Measurements from ENCODE around the gene DNM3.

The DNM3 gene

GRCh38 chr1:172169836-172170235 is 328.5 kb downstream of the DNM3 start:
- TF ChIP-seq, protein P1, sequence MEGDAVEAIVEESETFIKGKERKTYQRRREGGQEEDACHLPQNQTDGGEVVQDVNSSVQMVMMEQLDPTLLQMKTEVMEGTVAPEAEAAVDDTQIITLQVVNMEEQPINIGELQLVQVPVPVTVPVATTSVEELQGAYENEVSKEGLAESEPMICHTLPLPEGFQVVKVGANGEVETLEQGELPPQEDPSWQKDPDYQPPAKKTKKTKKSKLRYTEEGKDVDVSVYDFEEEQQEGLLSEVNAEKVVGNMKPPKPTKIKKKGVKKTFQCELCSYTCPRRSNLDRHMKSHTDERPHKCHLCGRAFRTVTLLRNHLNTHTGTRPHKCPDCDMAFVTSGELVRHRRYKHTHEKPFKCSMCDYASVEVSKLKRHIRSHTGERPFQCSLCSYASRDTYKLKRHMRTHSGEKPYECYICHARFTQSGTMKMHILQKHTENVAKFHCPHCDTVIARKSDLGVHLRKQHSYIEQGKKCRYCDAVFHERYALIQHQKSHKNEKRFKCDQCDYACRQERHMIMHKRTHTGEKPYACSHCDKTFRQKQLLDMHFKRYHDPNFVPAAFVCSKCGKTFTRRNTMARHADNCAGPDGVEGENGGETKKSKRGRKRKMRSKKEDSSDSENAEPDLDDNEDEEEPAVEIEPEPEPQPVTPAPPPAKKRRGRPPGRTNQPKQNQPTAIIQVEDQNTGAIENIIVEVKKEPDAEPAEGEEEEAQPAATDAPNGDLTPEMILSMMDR (IDR thresholded peaks at IDR 0.05; ENCODE audit: low read length, missing control alignments) = no peak
- H3K4me3 ChIP-seq (replicated peaks; ENCODE audit: low read depth, low read length) = no peak overlapping the region
- no peak for DNase-seq (ENCODE audit: low read depth)

- no peak overlapping the region for H3K4me3 ChIP-seq (replicated peaks; ENCODE audit: low read depth, low read length)
- TF ChIP-seq, protein P1 (IDR thresholded peaks at IDR 0.05; ENCODE audit: low read length, missing control alignments) = no peak
- no peak for DNase-seq (ENCODE audit: low read depth)
These were observed 331.1 kb downstream of the DNM3 start for GRCh38 chr1:172172352-172172831.

DNA sequence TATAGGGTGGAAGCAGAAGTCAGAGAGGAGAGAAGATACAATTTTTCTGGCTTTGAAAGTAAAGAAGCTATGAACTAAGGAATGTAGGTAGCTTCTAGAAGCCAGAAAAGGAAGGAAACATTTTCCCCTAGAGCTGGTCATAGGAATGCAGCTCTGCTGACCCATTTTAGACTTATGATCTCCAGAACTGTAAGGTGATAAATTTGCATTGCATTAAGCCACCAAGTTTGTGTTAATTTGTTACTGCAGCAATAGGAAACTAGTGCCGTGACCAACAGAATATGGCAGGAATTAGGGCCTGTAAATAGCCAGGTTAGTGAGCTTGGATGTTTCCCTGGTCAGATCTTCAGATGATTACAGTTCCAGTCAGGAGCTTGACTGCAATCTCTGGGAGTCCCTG is 334.9 kb downstream of the DNM3 start:
- H3K4me3 ChIP-seq (replicated peaks; ENCODE audit: low read depth, low read length) = no peak overlapping the region
- no peak for DNase-seq (ENCODE audit: low read depth)
- TF ChIP-seq, protein P1 (IDR thresholded peaks at IDR 0.05; ENCODE audit: low read length, missing control alignments) = no peak

- TF ChIP-seq, protein P1 (IDR thresholded peaks at IDR 0.05; ENCODE audit: low read length, missing control alignments) = no peak
- H3K4me3 ChIP-seq (replicated peaks; ENCODE audit: low read depth, low read length) = no peak overlapping the region
- DNase-seq (ENCODE audit: low read depth) = no peak
These were observed 336.6 kb downstream of the DNM3 start for GRCh38 chr1:172177849-172178248.

GRCh38 chr1:172178886-172179285 is 337.6 kb downstream of the DNM3 start:
- TF ChIP-seq, protein P1 (IDR thresholded peaks at IDR 0.05; ENCODE audit: low read length, missing control alignments) = no peak
- no peak overlapping the region for H3K4me3 ChIP-seq (replicated peaks; ENCODE audit: low read depth, low read length)
- no peak for DNase-seq (ENCODE audit: low read depth)

DNA sequence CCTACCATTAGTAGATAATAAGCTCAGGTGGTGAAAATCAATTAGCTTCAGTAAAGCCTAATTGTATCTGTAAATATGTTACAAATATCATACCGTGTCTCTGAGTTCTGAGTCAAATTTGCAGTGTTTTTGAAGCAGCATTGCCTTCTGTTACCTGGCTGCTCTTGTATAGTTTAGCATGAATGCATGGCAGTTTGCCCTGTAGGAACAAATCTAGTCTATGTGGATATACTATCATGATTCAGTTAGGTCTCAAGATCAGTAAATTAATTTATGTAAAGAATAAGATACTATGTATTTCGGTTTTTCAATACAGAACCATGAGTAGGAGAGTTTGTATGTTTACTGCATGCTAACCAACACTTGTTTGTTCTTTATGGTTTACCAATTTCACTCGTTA is 338.6 kb downstream of the DNM3 start:
- DNase-seq (ENCODE audit: low read depth) = no peak
- no peak overlapping the region for H3K4me3 ChIP-seq (replicated peaks; ENCODE audit: low read depth, low read length)
- TF ChIP-seq, protein P1 (IDR thresholded peaks at IDR 0.05; ENCODE audit: low read length, missing control alignments) = no peak

GRCh38 chr1:172180501-172181285 is 339.4 kb downstream of the DNM3 start:
- TF ChIP-seq, protein P1 (IDR thresholded peaks at IDR 0.05; ENCODE audit: low read length, missing control alignments) = no peak
- peak; percentile 69 for DNase-seq (ENCODE audit: low read depth)
- peak overlapping the region; percentile 33 for H3K4me3 ChIP-seq (replicated peaks; ENCODE audit: low read depth, low read length)
